ENCODE results near the gene ADGRA1.

ADGRA1 gene

DNA sequence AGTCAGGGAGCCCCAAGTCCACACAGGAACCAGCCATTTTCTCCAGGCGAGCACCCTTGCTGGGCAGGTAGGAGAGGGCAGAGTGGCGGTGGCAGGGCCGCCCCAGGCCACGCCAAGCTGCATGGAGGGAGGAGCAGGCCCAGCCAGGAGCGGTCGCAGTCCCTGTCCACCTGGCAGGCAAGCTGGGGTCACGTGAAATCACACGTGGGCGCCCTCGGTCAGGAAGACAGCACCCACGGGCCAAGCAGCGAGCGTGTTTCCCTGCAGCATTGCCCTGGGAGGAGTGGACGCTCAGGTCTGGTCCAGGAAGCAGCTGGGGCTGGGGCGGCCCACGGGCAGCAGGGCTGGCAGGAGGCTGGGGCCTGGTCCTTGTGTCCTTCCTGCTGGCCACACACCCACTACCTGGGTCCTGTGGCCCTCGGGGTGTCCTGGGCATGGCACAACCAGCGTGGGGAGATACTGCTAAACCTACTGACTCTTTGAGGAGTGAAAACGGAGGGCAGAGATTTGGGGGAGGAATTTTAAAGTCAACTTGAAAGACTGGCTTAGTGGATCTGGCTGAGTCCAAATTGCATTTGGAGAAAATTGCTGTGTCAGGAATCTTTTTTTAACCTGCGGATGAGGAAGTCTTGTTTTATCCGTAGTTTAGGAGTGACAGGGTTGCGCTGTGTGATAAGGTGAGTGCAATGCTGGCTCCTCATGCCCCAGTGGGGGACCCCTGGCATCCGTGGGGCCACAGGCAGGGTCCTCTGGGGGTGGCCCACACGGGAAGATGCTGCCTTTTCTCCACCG is 12.2 kb upstream of the ADGRA1 start:
- DNase-seq (ENCODE audit: low read depth in 2 of 2), result no peak

DNA sequence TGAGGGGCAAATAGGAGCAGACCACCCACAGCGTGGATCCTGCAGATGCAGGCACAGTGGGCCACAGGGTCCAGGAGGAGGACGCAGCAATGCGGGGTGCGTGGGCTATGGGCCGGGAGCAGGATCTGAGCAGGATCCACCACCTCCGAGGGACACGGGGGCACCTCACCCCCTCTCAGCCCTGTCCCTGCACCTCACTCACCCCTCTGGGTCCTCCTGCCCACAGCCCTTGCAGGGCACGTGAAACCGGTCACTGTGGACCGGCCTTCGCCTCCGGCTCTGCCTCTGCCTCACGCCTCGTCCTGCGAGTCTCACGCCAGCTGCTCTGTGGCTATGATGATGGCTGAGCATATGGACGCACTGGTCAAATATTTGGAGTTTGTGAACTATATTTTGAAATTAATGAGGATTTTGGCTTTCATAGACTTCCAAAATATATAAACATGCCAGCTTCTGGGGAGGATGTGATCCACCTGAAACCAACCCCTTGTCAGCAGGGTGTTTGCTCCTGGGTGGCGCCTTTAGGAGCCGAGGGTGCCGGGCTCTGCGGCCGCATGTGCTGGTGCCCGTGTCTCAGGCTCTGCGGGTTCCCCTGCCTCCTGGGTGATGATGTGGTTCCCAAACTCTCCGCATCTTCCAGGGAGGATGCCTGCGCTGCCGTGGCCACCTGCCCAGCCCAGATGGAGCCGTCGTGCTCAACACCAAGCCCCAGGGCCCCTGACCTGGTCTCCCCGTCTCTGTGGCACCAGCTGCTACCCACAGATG is 11.3 kb upstream of the ADGRA1 start:
- DNase-seq (ENCODE audit: low read depth in 2 of 2), result no peak

DNA sequence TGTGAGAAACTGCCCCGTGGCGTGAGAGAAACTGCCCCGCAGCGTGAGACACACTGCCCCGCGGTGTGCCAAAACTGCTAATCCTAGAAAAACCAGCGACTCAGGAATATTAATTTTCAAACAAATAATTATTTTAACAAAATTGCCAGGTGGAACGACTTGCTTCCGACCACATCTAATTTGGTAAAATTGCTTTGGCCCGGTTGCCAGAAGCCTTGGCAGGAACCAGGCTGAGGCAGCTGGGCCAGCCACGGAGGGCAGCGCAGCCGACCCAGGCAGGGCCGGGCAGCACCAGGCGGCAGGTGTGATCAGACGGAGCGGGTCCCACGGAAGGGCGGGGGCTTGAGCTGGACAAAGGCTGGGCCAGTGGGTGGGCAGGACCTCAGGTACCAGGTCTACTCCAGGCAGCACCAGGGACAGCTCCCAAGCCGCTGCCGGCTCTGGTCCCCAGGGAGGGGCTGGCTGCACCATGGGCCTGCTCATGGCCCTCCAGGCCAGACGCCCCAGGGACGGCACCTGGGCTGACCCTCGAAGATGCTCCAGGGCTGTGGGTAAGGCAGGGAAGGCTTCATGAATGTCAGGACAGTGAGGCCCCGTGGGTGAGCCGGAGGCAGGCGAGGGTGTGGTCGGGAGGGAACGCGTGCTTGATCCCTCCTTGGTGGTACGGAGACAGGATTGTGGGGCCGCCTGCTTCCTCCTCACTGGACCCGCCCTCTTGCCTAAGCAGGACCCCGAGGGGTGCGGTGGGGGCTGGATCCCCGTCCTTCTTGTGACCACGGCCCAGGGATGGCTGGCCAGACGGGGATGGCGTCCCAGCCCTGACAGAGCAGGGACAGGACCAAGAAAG is 7.7 kb upstream of the ADGRA1 start:
- no peak for DNase-seq (ENCODE audit: low read depth in 2 of 2)

GRCh38 chr10:133080683-133081040 is 7.1 kb upstream of the ADGRA1 start:
- no peak for DNase-seq (ENCODE audit: low read depth in 2 of 2)

DNA sequence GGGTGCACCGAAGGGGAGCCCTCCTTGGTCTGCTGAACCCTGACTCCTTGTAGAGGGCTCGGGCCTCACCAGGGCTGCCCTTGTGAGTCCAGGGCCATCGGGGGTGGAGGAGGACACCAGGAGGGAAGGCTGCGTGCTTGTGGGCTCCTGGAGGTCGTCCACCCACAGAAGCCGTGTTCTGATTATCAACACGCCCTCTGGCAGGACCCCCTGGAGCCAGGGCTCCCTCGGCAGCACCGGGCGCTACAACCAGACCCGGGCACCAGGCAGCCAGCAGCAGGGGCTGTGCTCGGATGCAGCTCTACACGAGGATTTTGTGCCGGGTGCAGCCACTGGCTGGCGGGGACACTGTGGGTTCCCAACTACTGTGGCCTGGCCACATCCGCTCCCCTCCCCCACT is 6.1 kb upstream of the ADGRA1 start:
- DNase-seq (ENCODE audit: low read depth in 2 of 2), result no peak

DNA sequence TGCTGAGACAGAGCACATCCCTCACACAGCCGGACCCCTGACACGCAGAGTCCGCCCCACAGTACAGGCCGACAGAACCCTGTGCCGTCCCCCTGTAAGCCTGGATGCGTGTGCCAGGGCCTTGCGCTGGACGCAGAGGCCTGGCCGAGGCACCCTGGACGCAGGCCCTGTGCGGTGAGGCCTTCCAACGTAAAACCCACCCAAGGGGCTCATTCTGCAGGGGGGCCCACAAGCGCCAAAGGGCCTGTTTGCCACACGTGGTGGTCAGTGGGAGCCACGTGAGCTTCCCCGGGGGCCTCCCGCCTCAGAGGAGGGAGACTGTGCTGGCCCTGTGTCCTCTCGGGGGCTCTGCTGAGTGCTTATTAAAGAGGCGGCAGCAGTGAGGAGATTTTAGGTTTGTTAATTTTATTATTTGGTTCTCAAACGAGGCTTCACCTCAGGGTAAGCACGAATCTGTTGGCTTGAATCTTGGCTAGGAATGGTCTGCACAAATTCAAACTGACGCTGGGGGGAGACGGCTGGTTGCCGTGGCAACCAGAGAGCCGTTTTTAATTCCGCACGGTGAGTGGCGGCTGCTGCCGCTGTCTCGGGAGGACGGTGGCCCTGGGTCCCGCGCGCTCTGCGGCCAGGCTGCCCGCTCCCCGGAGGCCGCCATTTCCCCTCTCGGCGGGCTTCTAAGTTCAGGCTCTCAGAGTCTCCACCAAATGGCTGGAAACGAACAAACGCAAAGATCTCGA is 4.9 kb upstream of the ADGRA1 start:
- DNase-seq (ENCODE audit: low read depth in 2 of 2), result no peak

DNA sequence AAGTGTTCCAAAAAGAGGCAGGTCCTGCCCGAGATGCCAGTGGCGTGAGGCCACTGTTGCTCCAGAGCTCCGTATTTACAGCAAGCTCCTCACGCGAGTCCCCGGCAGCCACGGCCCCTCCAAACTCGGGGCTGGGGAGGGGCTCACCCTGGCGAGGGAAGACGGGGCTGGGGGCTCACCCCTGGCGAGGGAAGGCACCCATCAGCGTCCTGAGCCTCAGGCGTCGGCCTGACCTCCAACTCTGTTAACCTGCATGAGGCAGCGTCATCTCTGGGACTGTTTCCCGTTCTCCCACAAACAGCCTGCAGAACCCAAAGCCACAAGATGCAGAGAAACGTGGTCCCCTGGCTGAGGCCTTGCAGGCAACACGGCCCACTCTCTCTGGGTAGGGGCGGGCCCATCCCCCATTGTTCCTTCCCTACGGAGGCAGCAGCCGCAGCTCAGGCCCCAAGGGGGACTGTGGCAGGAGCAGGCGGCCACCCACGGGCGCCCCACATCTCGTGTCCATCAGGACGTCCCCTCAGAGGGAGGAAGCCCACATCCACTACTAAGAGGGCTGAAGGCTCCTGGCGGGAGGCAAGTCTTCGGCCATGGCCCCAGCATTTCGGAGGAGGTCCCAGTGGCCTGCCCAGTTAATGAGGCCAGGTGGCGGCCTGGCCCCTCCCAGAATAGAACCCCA is 4.2 kb upstream of the ADGRA1 start:
- DNase-seq (ENCODE audit: low read depth in 2 of 2), result no peak

DNA sequence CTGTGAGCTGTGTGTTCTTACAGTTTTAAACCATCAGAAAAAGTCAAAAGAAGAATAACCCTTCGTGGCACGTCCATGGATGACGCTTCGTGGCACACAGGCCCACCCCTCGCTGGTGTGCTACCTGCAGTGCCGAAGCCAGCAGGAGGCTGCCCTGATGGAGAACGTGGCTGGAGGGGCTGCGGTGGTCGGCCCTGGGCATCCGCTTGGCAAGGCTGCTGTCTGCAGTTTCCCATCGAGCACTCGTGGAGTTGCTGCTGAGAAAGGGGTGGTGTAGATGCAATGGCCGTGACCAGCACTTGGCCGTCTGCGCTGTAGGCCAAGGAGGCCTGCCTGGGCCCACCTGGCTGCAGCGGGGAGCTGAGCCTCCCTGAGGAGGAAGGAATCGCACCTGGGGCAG is 3.2 kb upstream of the ADGRA1 start:
- no peak for DNase-seq (ENCODE audit: low read depth in 2 of 2)

GRCh38 chr10:133085251-133086125 is 2.2 kb upstream of the ADGRA1 start:
- DNase-seq (ENCODE audit: low read depth in 2 of 2), result no peak

GRCh38 chr10:133086247-133086646 is 1.5 kb upstream of the ADGRA1 start:
- DNase-seq (ENCODE audit: low read depth in 2 of 2), result no peak

DNA sequence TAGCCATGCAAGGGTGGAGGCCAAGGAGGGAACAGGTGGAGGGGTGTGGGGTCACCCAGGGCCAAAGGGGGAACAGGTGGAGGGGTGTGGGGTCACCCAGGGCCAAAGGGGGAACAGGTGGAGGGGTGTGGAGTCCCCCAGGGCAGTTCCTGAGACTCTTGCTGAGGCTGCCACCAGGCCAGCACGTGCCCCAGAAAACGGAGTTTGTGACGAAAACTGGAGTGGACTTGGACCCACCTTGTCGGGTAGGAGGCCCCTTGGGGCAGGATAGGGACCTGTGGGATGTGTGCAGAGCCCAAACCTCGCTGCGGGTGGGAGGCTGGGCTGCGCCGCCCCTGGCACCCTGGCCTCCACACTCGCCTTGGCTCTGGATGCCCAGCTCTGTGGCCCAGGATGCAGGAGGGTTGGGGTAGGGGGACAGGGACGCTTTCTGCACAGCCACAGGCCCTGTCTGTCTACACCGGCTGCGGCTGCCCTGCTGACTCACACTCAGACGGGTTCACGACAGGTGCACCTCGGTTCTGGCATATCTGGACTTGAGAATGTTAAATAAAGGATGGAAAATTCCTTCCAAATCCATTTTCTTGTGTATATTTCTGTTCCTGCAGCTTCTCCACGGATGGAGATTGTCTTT is 562 bp upstream of the ADGRA1 start:
- DNase-seq (ENCODE audit: low read depth in 2 of 2), result no peak

DNA sequence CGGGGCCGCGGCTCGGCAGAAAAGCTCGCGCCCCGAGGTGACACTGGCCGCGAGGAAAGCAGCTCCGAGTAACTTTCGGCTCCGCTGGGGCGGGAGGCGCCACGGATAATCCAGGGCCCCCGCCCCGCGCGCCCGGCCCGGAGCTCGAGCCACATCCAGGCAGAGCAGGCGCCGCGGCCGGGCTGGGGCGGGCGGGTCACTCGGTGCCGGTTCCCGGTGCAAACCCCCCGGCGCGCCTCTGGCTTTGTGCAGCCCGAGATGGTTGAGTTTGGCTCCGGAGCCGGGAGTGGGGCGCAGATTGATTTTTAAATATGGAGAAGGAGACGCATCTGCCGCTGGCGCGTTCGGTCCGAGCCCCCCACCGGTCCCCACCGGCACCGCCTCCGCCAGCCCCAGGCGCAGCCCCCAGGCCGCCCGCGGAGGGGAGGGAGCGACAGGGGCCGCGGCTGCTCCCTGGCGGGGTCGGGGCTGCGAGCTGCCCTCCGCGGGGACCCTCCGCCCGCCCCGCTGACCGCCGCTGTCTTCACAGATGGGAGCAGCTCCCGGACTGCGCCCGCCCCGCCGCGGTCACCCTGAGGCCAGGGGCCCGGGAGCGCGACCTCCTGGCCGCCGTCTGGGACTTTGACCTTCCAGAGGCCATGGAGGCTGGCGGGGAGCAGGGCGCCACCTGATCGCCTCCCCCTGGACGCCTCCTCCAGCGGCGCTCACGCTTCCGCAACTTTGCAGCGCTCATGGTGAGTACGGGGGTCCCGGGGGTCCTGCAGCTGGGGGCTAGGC is 643 bp downstream of the ADGRA1 start:
- no peak for DNase-seq (ENCODE audit: low read depth in 2 of 2)

DNA sequence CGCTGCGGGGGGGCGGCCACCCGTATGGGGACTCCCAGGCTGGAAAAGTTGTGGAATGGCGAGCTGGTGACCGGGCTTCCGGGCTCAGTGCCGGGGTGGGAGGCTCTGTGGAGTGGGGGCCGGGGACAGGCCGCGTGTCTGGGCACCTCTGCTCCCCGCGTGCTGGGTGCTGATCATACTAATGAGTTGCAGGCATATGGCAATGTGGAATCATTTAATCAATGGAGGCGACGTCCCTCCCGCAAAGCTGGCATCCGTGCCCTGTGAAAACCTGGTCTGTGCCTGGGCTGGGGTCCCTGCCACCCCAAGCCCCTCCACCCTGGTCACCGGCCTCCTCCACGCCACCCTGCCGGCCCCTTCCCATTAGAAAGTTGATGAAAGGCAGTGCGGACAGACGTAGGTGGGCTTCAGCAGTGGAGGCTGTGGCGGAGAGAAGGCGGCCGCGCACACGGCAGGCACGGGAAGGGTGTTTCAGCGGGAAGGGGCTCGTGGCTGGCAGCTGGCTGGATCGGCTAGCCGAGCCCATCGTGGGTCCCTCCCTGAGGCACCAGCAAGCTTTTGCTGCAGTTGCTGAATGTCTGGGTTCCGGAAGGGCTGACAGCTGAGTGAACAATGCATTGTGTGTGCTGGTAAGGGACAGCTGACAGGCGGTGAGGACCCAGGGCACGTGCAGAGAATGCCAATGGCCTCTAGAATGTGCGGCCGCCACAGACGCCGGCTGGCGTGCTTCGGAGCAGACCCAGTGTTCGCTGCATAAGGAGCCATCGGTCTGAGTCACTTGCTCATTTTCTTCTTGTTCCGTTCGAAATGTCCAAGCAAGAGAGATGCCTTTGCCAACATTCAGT is 1.5 kb downstream of the ADGRA1 start:
- DNase-seq (ENCODE audit: low read depth in 2 of 2), result no peak

DNA sequence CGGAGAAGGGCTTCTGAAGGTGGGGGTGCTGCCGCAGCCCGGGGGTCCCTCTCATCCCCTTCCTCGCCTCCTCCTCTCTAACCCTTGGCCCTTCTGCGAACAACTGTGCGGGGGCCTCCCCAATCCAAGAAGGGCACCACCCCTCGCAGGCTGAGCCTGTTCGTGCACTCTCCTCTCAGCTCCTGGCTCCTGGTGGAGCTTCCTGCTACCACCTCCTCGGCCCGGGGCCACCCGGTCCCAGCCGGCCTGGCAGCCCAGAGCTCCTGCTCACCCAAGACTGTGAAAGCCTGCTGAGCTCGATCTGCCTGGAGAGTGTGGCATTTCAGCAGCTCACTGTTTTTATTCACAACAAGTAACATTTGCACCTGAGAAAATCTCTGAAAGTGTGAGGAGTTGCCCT is 2.4 kb downstream of the ADGRA1 start:
- DNase-seq (ENCODE audit: low read depth in 2 of 2), result no peak

- DNase-seq (ENCODE audit: low read depth in 2 of 2), result no peak
These were observed 2.9 kb downstream of the ADGRA1 start for GRCh38 chr10:133090654-133091053.

DNA sequence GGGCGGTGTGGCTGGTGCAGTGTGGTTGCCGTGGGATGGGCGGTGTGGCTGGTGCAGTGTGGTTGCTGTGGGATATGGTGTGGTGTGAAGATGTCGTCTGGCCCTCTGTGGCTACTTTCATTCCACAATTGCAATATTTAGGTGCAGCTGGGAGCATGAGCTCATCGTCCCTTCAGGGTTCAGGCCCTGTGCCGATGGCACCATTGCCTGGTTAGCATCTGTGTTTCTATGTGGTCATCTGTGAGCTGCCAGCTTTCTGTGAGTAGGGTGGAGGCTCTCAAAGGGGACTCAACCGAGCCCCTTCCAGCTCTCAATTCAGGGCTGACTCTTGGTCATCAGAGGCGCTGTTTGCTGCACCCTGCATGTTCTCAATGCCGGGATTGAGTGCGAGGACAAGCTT is 3.6 kb downstream of the ADGRA1 start:
- no peak for DNase-seq (ENCODE audit: low read depth in 2 of 2)

DNA sequence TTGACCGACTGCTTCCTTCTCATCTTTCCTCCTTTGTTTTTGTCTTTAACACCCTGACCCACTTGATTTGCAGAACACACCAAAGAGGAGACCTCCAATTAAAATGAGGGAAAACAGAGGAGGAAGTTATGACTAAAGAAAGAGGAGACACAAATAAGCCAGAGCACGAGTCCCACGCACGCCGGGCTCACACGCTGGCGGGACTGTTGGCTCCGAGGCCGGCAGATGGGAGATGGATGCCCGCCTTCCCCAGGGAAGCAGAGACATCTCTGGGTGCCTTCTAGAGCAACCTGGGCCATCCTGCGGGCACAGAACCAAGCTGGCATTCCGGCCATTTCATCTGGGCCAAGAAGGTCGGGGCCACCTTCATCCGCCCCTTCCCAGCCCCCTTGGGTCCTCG is 5.6 kb downstream of the ADGRA1 start:
- no peak for DNase-seq (ENCODE audit: low read depth in 2 of 2)

GRCh38 chr10:133094286-133094685 is 6.6 kb downstream of the ADGRA1 start:
- DNase-seq (ENCODE audit: low read depth in 2 of 2), result no peak

Measured in fibroblast of skin of left quadriceps (primary cell).